Measurements from ENCODE around the gene DSG1. TPM values are rescaled to one million over a fixed set of nuclear protein-coding genes. Genes with fewer than 3 reads are reported as not detected.

Gene DSG1
- total RNA-seq, 1 donor, result not detected

DNA sequence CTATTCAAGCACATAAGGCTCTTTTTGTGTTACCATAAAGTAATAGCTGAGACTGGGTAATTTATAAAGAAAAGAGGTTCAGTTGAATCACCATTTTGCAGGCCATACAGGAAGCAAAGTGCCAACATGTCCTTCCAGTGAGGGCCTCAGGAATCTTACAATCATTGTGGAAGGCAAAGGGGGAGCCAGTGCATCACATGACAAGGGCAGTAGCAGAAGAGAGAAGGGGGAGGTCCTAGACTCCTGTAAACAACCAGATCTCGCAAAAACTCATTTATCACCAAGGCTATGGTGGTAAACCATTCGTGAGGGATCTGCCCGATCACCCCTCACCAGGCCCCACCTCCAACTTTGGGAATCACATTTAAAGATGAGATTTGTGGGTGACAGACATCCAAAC lies 75.3 kb downstream of the DSG1 start:
- no peak for TF ChIP-seq CTCF (IDR thresholded peaks at IDR 0.05; ENCODE audit: insufficient read depth, low read length)
- no peak for DNase-seq (ENCODE audit: low read depth)

GRCh38 chr18:31396796-31397612 lies 79.0 kb downstream of the DSG1 start:
- H3K4me3 ChIP-seq (ENCODE audit: low read depth, low read length), result no peak overlapping the region
- TF ChIP-seq CTCF (IDR thresholded peaks at IDR 0.05; ENCODE audit: insufficient read depth, low read length), result no peak
- no peak for DNase-seq (ENCODE audit: low read depth)

More for the DNA sequence above, 75.3 kb downstream of the DSG1 start:
- no peak overlapping the region for H3K4me3 ChIP-seq (ENCODE audit: low read depth, low read length)

DNA sequence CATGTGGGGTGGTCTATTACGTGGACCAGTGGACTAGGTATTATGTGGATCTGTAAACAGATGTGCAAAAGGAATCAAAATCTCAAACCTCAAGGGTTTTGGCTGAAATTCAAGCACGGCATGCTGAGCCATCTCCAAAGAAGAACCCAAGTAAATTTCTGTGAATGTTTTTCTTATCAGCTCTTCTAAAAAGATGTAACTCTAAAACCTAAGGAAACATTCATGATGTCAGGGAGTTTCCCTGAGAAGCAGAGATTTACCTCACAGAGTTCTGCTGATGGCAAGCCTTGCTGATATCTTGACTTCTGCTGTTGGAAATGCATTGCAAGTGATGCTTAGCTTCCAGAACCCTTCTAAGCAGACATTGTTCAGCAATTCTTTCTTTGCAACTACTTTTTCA lies 80.2 kb downstream of the DSG1 start:
- H3K4me3 ChIP-seq (ENCODE audit: low read depth, low read length), result no peak overlapping the region
- no peak for TF ChIP-seq CTCF (IDR thresholded peaks at IDR 0.05; ENCODE audit: insufficient read depth, low read length)
- DNase-seq (ENCODE audit: low read depth), result no peak

GRCh38 chr18:31399306-31400032 lies 81.5 kb downstream of the DSG1 start:
- TF ChIP-seq CTCF (IDR thresholded peaks at IDR 0.05; ENCODE audit: insufficient read depth, low read length), result no peak
- no peak overlapping the region for H3K4me3 ChIP-seq (ENCODE audit: low read depth, low read length)
- no peak for DNase-seq (ENCODE audit: low read depth)

DNA sequence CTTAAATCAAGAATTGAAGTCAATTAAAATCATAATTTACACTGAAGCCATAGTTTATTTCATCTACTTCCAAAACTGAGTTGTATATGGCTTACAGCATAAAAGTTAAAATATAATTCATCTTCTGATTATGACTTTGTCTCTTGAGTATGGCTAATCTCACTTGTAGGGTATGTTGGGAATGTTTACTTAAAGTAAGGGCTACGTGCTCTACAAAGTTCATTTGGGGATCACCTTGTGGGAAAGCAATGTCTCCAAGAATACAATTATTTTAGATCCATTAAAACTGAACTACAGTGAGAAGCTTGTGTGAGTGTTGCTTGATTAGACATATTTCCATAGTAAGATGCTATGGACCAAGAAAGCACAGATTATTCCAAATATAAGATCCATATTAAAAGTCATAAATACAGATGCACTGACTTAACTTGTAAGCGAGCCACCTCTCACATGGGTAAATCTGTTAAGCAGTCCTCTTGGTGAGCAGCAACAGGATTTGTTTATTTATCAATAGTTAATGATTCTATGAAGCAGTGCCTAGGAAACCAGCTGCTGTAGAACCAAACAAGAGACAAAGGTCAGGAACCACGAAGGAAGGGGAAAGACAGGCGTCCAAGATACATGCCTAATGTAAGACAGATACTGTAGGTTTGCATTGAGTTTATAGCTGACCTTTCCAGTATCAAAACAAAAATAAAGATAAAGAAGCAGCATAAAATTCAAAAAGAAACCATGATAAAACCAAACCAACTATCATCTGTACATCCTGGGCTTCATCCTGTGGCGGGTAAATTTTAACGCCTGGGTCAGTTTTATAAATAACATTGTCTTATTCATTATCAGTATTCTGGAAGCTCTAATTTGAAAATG lies 83.4 kb downstream of the DSG1 start:
- no peak for TF ChIP-seq CTCF (IDR thresholded peaks at IDR 0.05; ENCODE audit: insufficient read depth, low read length)
- no peak for DNase-seq (ENCODE audit: low read depth)
- no peak overlapping the region for H3K4me3 ChIP-seq (ENCODE audit: low read depth, low read length)

DNA sequence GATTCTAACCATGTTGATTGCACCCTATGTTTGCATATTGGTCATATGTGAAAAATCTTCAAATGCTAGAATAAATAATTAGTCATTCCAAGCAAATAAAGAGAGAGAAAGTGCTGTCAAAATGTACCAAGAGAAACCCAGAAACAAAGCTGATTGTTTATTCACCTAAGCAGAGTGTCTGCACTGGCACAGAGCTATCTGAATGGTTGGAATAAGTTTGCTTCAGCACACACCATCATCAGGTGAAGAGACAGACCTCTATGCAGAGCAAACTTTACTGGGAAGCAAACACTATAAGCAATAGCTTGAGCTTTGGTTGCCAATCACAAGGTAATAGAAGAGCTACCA lies 84.0 kb downstream of the DSG1 start:
- no peak for DNase-seq (ENCODE audit: low read depth)
- H3K4me3 ChIP-seq (ENCODE audit: low read depth, low read length), result no peak overlapping the region
- no peak for TF ChIP-seq CTCF (IDR thresholded peaks at IDR 0.05; ENCODE audit: insufficient read depth, low read length)
